IMR-90 (cell line): ENCODE measurements around the gene RAB4B. TPM values are rescaled to one million over a fixed set of nuclear protein-coding genes. Genes with fewer than 3 reads are reported as not detected.

ENCODE experiments used
- ATAC-seq: fragments of 200-7000 bp; cut with Tn5 transposase; 2 replicates; pipeline ENCODE4 v1.9.1; 2020; ENCODE audit warnings: low read depth, mild to moderate bottlenecking, moderate library complexity
- BruUV-seq: library from RNA; stranded (reverse); fragments of 400-500 nt; replicated peaks from 2 replicates; lab custom pipeline; 2021; lab: Mats Ljungman, UMichigan
- CTCF ChIA-PET: fragments of 300-600 bp; formaldehyde crosslinking; extraction: SDS; loops from one replicate; lab custom pipeline; 2021; ENCODE audit warnings: antibody characterized with exemption; lab: Yijun Ruan, JAX
- POLR2A ChIA-PET: fragments of 300-600 bp; sonication (Branson Sonifier 250); formaldehyde crosslinking; loops from one replicate; lab custom pipeline; 2022; ENCODE audit warnings: antibody characterized with exemption; ENCODE audit not compliant: unreplicated experiment; lab: Charles Lee
- DNase-seq: peaks from one replicate; pipeline ENCODE4 v3.0.0; 2013
- H2AFZ ChIP-seq: replicated peaks from 2 replicates; pipeline ENCODE3; 2013; ENCODE audit warnings: low read length, mild to moderate bottlenecking; ENCODE audit not compliant: poor library complexity
- H2AK5ac ChIP-seq: 2 replicates; pipeline ENCODE4 v1.6.1; 2013; ENCODE audit warnings: low read depth, low read length, inconsistent platforms
- H2AK9ac ChIP-seq: replicated peaks from 2 replicates; pipeline ENCODE3; 2013; ENCODE audit warnings: mild to moderate bottlenecking, low read depth, low read length, moderate library complexity; ENCODE audit not compliant: poor library complexity
- H2BK120ac ChIP-seq: 2 replicates; pipeline ENCODE4 v1.6.1; 2013; ENCODE audit warnings: low read depth, low read length, inconsistent platforms
- H2BK15ac ChIP-seq: 3 replicates; pipeline ENCODE4 v1.6.1; 2013; ENCODE audit warnings: low read depth, low read length, inconsistent platforms
- H2BK20ac ChIP-seq: 2 replicates; pipeline ENCODE4 v1.6.1; 2013; ENCODE audit warnings: low read depth, mild to moderate bottlenecking, inconsistent platforms, low read length, moderate library complexity
- H2BK5ac ChIP-seq: 2 replicates; pipeline ENCODE4 v1.6.1; 2013; ENCODE audit warnings: mild to moderate bottlenecking, low read depth, low read length, inconsistent platforms; ENCODE audit not compliant: poor library complexity, severe bottlenecking
- H3K14ac ChIP-seq: replicated peaks from 2 replicates; pipeline ENCODE4 v1.6.1; 2013; ENCODE audit warnings: low read depth, low read length, inconsistent platforms
- H3K18ac ChIP-seq: 2 replicates; pipeline ENCODE4 v1.6.1; 2013; ENCODE audit warnings: low read depth, low read length, control low read depth
- H3K23ac ChIP-seq: 2 replicates; pipeline ENCODE4 v1.6.1; 2013; ENCODE audit warnings: low read depth, low read length, inconsistent platforms
- H3K27ac ChIP-seq: 2 replicates; pipeline ENCODE4 v1.5.1; 2013; ENCODE audit warnings: mild to moderate bottlenecking, control low read depth, low read length; ENCODE audit not compliant: insufficient read depth
- H3K27me3 ChIP-seq: 2 replicates; pipeline ENCODE4 v1.6.1; 2013; ENCODE audit warnings: low read length; ENCODE audit not compliant: control insufficient read depth, insufficient read depth
- H3K36me3 ChIP-seq: 2 replicates; pipeline ENCODE4 v1.6.1; 2013; ENCODE audit warnings: low read length, mixed read lengths; ENCODE audit not compliant: control insufficient read depth, insufficient read depth
- H3K4ac ChIP-seq: 2 replicates; pipeline ENCODE4 v1.6.1; 2013; ENCODE audit warnings: low read depth, low read length, inconsistent platforms
- H3K4me1 ChIP-seq: 2 replicates; pipeline ENCODE4 v1.6.1; 2013; ENCODE audit warnings: low read length, mixed read lengths; ENCODE audit not compliant: control insufficient read depth, insufficient read depth
- H3K4me2 ChIP-seq: 2 replicates; pipeline ENCODE4 v1.6.1; 2013; ENCODE audit warnings: low read depth, mild to moderate bottlenecking, control low read depth, low read length, moderate library complexity
- H3K4me3 ChIP-seq: 2 replicates; pipeline ENCODE4 v1.5.1; 2013; ENCODE audit warnings: low read depth, mild to moderate bottlenecking, control low read depth, low read length, moderate library complexity; ENCODE audit not compliant: insufficient read depth
- H3K56ac ChIP-seq: 2 replicates; pipeline ENCODE4 v1.6.1; 2013; ENCODE audit warnings: low read length, inconsistent platforms; ENCODE audit not compliant: insufficient read depth; ENCODE audit errors: extremely low read depth
- H3K79me1 ChIP-seq, 2 experiments: 2 replicates each; pipeline ENCODE4 v1.6.1; 2013; ENCODE audit warnings: low read length in 2 of 2, inconsistent platforms in 1 of 2, low read depth in 1 of 2
- H3K9ac ChIP-seq: 2 replicates; pipeline ENCODE4 v1.6.1; 2013; ENCODE audit warnings: low read depth, low read length, control low read depth
- H3K9me1 ChIP-seq: 2 replicates; pipeline ENCODE4 v1.6.1; 2013; ENCODE audit warnings: low read length, inconsistent platforms; ENCODE audit not compliant: insufficient read depth
- H3K9me3 ChIP-seq: 2 replicates; pipeline ENCODE4 v1.6.1; 2013; ENCODE audit warnings: low read length; ENCODE audit not compliant: control insufficient read depth, insufficient read depth
- H4K20me1 ChIP-seq: 2 replicates; pipeline ENCODE4 v1.6.1; 2013; ENCODE audit warnings: low read length, inconsistent platforms; ENCODE audit not compliant: insufficient read depth
- H4K5ac ChIP-seq: 2 replicates; pipeline ENCODE4 v1.6.1; 2013; ENCODE audit warnings: mild to moderate bottlenecking, low read depth, low read length, control low read depth
- H4K8ac ChIP-seq, 2 experiments: 2 replicates each; pipeline ENCODE4 v1.6.1; 2013; ENCODE audit warnings: low read depth in 2 of 2, low read length in 2 of 2, control low read depth in 1 of 2, inconsistent platforms in 1 of 2
- H4K91ac ChIP-seq: 2 replicates; pipeline ENCODE4 v1.6.1; 2013; ENCODE audit warnings: low read depth, low read length, inconsistent platforms; ENCODE audit not compliant: insufficient read depth
- BHLHE40 ChIP-seq: fragments of 150-350 bp; IDR thresholded peaks from 2 replicates; pipeline ENCODE4 v1.6.1; 2016; ENCODE audit warnings: mild to moderate bottlenecking, low read depth, low read length
- CEBPB ChIP-seq: IDR thresholded peaks from 2 replicates; pipeline ENCODE4 v1.6.1; 2012; ENCODE audit warnings: low read depth, low read length, improper control_type of control experiment
- FOS ChIP-seq: fragments of 150-350 bp; IDR thresholded peaks from 2 replicates; pipeline ENCODE4 v1.6.1; 2016; ENCODE audit warnings: low read depth, low read length
- MAFK ChIP-seq: IDR thresholded peaks from 2 replicates; pipeline ENCODE4 v1.6.1; 2012; ENCODE audit warnings: low read depth, low read length, improper control_type of control experiment
- MAZ ChIP-seq: IDR thresholded peaks from 2 replicates; pipeline ENCODE4 v1.6.1; 2012; ENCODE audit warnings: low read depth, mild to moderate bottlenecking, low read length, improper control_type of control experiment, moderate library complexity, borderline replicate concordance
- MXI1 ChIP-seq: IDR thresholded peaks from 2 replicates; pipeline ENCODE4 v1.6.1; 2012; ENCODE audit warnings: low read depth, mild to moderate bottlenecking, low read length, moderate library complexity, borderline replicate concordance
- POLR2A ChIP-seq: IDR thresholded peaks from 2 replicates; pipeline ENCODE4 v1.6.1; 2012; ENCODE audit warnings: mild to moderate bottlenecking, low read depth, low read length
- RAD21 ChIP-seq: IDR thresholded peaks from 2 replicates; pipeline ENCODE4 v1.6.1; 2012; ENCODE audit warnings: low read length, improper control_type of control experiment
- RCOR1 ChIP-seq: IDR thresholded peaks from 2 replicates; pipeline ENCODE4 v1.6.1; 2012; ENCODE audit warnings: mild to moderate bottlenecking, low read length, improper control_type of control experiment; ENCODE audit not compliant: insufficient replicate concordance
- SMC3 ChIP-seq: fragments of 150-350 bp; IDR thresholded peaks from 2 replicates; pipeline ENCODE4 v1.6.1; 2016; ENCODE audit warnings: low read depth, mild to moderate bottlenecking, antibody characterized with exemption, low read length, moderate library complexity
- WGBS, 2 experiments: methylation state at CpG; one replicate each; pipeline versions ENCODE4 v1.1.5 to v1.1.7; 2013; ENCODE audit warnings: missing lambda C conversion rate in 2 of 2; ENCODE audit not compliant: insufficient read length in 1 of 2; ENCODE audit errors: extremely low coverage in 2 of 2; 5-methylcytosine and 5-hydroxymethylcytosine counted together
- dilution Hi-C: fragments of 300-500 bp; cut with HindIII; formaldehyde crosslinking; loops from one replicate; pipeline ENCODE4 v1.14.3; 2018; ENCODE audit warnings: low sequenced_read_pairs; ENCODE audit not compliant: unreplicated experiment
- in situ Hi-C: fragments of 300-500 bp; cut with MboI; formaldehyde crosslinking; loops from 3 replicates; pipeline ENCODE4 v1.14.3; 2019; ENCODE audit warnings: low sequenced_read_pairs, inconsistent platforms, mixed read lengths
- intact Hi-C: fragments of 100-400 bp; cut with micrococcal nuclease; formaldehyde crosslinking; loops from 2 replicates; pipeline ENCODE4 v1.10.0; 2022
- polyA plus RNA-seq, 3 experiments: library from polyadenylated mRNA; depleted of rRNA; stranded (reverse); fragments of >200 nt; gene quantifications; 2 replicates each; pipeline ENCODE4 v1.2.3, GENCODE V29; 2012; ENCODE audit warnings: low replicate concordance in 1 of 3
- total RNA-seq: library from RNA; depleted of rRNA; stranded (reverse); fragments of >200 nt; gene quantifications from 2 replicates; pipeline ENCODE4 v1.2.3, GENCODE V29; 2012
- TF ChIP-seq, protein P1 (sequence below): fragments of 150-350 bp; IDR thresholded peaks from 2 replicates; pipeline ENCODE4 v1.6.1; 2016; ENCODE audit warnings: low read depth, mild to moderate bottlenecking, low read length, moderate library complexity, borderline replicate concordance
- TF ChIP-seq, protein P2 (sequence below): fragments of 150-350 bp; IDR thresholded peaks from 2 replicates; pipeline ENCODE4 v1.6.1; 2017; ENCODE audit warnings: mild to moderate bottlenecking, antibody characterized with exemption, low read length, low read depth
- TF ChIP-seq, protein P3 (sequence below): conservative IDR thresholded peaks from 2 replicates; pipeline ENCODE4 v1.5.1; 2012; ENCODE audit warnings: mild to moderate bottlenecking, low read depth, low read length, improper control_type of control experiment

The RAB4B gene
- total and polyA plus RNA-seq, 2 of the 4 experiments (the other 2 are of a cell fraction) = 7.9 to 21.4 TPM

DNA sequence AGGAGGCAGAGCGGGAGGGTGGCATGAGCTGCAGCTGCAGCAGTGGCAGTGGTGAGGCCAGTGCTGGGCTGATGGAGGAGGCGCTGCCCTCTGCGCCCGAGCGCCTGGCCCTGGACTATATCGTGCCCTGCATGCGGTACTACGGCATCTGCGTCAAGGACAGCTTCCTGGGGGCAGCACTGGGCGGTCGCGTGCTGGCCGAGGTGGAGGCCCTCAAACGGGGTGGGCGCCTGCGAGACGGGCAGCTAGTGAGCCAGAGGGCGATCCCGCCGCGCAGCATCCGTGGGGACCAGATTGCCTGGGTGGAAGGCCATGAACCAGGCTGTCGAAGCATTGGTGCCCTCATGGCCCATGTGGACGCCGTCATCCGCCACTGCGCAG, 22.9 kb downstream of the RAB4B start:
- H2BK20ac ChIP-seq = no peak overlapping the region
- H3K27ac ChIP-seq = no peak overlapping the region
- H3K9ac ChIP-seq = no peak overlapping the region
- TF ChIP-seq SMC3 (no peak), MXI1 (no peak), MAZ (no peak), BHLHE40 (no peak), RCOR1 (no peak), RAD21 (no peak), CEBPB (no peak), POLR2A (no peak), MAFK (no peak), FOS (no peak)
- TF ChIP-seq, protein P1, sequence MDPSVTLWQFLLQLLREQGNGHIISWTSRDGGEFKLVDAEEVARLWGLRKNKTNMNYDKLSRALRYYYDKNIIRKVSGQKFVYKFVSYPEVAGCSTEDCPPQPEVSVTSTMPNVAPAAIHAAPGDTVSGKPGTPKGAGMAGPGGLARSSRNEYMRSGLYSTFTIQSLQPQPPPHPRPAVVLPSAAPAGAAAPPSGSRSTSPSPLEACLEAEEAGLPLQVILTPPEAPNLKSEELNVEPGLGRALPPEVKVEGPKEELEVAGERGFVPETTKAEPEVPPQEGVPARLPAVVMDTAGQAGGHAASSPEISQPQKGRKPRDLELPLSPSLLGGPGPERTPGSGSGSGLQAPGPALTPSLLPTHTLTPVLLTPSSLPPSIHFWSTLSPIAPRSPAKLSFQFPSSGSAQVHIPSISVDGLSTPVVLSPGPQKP = no peak
- TF ChIP-seq, protein P2, sequence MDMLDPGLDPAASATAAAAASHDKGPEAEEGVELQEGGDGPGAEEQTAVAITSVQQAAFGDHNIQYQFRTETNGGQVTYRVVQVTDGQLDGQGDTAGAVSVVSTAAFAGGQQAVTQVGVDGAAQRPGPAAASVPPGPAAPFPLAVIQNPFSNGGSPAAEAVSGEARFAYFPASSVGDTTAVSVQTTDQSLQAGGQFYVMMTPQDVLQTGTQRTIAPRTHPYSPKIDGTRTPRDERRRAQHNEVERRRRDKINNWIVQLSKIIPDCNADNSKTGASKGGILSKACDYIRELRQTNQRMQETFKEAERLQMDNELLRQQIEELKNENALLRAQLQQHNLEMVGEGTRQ = no peak
- TF ChIP-seq, protein P3, sequence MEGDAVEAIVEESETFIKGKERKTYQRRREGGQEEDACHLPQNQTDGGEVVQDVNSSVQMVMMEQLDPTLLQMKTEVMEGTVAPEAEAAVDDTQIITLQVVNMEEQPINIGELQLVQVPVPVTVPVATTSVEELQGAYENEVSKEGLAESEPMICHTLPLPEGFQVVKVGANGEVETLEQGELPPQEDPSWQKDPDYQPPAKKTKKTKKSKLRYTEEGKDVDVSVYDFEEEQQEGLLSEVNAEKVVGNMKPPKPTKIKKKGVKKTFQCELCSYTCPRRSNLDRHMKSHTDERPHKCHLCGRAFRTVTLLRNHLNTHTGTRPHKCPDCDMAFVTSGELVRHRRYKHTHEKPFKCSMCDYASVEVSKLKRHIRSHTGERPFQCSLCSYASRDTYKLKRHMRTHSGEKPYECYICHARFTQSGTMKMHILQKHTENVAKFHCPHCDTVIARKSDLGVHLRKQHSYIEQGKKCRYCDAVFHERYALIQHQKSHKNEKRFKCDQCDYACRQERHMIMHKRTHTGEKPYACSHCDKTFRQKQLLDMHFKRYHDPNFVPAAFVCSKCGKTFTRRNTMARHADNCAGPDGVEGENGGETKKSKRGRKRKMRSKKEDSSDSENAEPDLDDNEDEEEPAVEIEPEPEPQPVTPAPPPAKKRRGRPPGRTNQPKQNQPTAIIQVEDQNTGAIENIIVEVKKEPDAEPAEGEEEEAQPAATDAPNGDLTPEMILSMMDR = no peak
- H3K79me1 ChIP-seq = peaks cover 8 to 71% of the 10 kb centered on the region in 2 experiments; a peak in 3 of 4 replicates
- peaks cover 36% of the 10 kb centered on the region for H3K4me1 ChIP-seq
- H2BK120ac ChIP-seq = no peak overlapping the region
- H3K23ac ChIP-seq = peak overlapping the region; percentile 28; the same call in 1 of the 2 replicates
- no peak overlapping the region for H3K18ac ChIP-seq
- H3K9me1 ChIP-seq = peaks cover 34% of the 10 kb centered on the region
- no peak overlapping the region for H4K91ac ChIP-seq
- DNase-seq = no peak
- H3K14ac ChIP-seq = no peak overlapping the region
- CTCF ChIA-PET = no interaction called here
- H3K36me3 ChIP-seq = peaks cover 44% of the 10 kb centered on the region
- in situ Hi-C loops = no loop called here
- WGBS, 2 experiments = 94% methylated on average over 21 of the region's 27 CpGs; no CpG with 5 or more reads in 1 of the 2 experiments
- peak overlapping the region; percentile 35; the same call in 1 of the 2 replicates for H3K4me2 ChIP-seq
- no peaks in the 10 kb centered on the region for H3K27me3 ChIP-seq
- H2AK5ac ChIP-seq = no peak overlapping the region
- H2BK15ac ChIP-seq = no peak overlapping the region
- H4K8ac ChIP-seq = no peak overlapping the region
- H3K56ac ChIP-seq = no peak overlapping the region
- no TSS peak for BruUV-seq
- POLR2A ChIA-PET = interaction anchor here (0.6 to 0.7 kb wide), 2 partner anchors 19 to 59 kb away, joined by 3 to 11 read pairs; no protein-coding TSS in a partner anchor
- intact Hi-C loops = no loop called here
- H4K20me1 ChIP-seq = peaks cover 63% of the 10 kb centered on the region
- H3K9me3 ChIP-seq = no peaks in the 10 kb centered on the region
- H2AK9ac ChIP-seq = no peak overlapping the region
- peak overlapping the region; percentile 10 for H2AFZ ChIP-seq
- H4K5ac ChIP-seq = no peak overlapping the region
- no peak for ATAC-seq
- H3K4me3 ChIP-seq = no peak overlapping the region; the same call in 1 of the 2 replicates
- no peak overlapping the region for H3K4ac ChIP-seq
- dilution Hi-C loops = no loop called here
- no peak overlapping the region for H2BK5ac ChIP-seq
